Activated CD8-positive, alpha-beta memory T cell treated with anti-CD3 and anti-CD28 coated beads, Interleukin-2, amount 50 U/mL, for 24 hours (primary cell): Measurements from ENCODE around the gene PSMA2.

Experiments
- DNase-seq: peaks from one replicate; pipeline ENCODE4 v3.0.0-alpha.2; 2020; ENCODE audit errors: extremely low read depth

The PSMA2 gene

DNA sequence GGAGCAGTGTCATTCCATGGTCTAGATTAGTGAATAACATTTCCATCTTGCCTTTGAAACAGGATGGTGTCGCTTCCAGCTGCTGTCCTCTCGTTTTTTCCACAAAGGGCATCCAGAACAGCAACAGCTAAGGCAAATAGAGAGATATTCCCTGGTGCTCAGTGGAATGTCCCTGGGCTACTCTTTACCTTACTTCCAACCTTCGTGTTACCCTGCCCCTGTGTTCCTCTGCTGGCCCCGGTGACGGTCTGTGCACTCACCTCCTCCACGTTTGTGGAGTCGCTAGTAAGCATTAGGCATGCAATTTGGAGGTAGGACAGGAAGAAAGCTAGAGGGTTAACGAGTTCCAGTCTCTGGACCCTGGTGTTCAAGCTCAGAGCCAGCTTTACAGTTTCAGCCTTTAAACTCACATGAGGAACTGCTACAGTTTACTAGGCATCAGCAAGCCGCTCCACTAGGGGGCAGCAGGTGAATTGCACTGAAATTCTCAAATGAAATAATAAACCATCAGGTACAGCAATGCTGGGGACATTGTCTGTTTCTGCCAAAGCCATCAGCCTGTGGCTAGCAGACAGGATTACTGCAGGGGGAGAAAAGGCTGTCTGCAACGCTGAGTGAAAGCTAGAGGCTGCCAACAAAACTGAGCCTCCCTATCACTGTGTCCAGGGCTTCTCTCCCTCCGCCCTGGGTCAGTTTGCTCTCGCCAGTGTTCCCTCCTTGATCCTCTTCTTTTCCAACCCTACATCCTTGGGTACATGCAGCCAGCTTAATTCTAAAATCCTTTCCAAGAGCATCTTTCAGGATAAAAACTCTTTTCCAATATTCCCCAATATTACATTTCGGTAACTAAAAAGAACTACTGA, 9.2 kb upstream of the PSMA2 start:
- peak; percentile 51 for DNase-seq

- DNase-seq = no peak
These were observed 7.7 kb upstream of the PSMA2 start for GRCh38 chr7:42939457-42940240.

DNA sequence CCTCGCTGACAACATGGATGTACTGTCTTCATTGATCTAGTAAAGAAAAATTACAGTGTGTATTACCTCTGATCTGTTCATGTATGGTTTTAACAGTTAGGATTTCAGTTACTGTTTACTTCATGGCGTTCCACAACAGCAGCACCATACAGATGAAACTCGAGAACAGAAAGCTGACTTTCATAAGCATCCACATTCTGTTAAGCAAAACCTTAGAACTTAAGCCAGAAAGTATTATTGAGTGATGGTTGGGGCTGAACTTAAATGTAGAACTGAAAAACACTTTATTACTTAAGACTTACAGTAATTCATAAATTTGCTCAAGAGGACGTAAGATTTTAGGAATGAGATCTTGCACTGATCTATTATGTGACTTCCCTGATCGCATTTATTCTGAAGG, 3.9 kb upstream of the PSMA2 start:
- no peak for DNase-seq

- DNase-seq = no peak
These were observed 2.3 kb upstream of the PSMA2 start for GRCh38 chr7:42934291-42934690.

DNA sequence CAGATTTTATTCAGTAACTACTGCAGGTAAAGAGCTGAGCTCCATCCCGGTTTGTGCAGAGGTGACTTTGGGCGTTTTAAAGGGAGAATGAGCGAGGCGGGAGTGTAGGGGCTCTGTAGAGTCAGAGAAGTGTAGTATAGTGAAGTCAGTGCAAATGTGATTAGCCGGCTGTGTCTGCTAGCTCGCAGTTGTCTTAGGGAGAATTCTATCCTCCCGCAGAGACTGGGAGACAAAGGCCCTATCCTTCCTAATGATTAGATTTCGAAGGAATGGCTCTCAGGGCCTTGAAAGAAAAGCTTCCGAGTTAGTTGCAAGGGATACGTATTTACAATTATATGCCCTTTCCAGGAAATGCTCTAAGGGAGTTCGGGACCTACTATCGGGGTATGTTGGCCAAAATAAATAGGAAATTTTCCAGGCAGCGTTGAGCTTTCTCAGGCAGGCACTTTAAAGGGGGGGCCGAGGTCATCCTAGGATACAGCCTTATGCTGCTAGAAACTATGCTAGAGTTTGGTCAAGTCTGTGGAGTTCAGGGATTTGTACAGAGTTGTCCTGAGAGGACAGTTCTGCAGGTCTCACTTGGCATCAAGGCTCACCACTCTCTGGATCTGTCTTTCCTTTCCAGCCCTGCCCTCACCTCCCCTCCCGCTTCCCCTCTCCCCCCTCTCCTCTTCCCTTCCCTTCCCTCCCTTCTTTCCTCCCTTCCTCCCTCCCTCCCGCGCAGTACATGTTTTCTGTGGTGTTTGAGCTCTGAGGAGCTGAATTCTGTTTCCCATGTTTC, 1.0 kb upstream of the PSMA2 start:
- no peak for DNase-seq

- DNase-seq = no peak
These were observed 534 bp downstream of the PSMA2 start for GRCh38 chr7:42931447-42931833.

GRCh38 chr7:42930889-42931288, 1.1 kb downstream of the PSMA2 start:
- DNase-seq = no peak

GRCh38 chr7:42929449-42929848, 2.5 kb downstream of the PSMA2 start:
- DNase-seq = no peak

GRCh38 chr7:42928754-42929153, 3.2 kb downstream of the PSMA2 start:
- no peak for DNase-seq

- no peak for DNase-seq
These were observed 5.8 kb downstream of the PSMA2 start for GRCh38 chr7:42926204-42926603.

- DNase-seq = no peak
These were observed 6.3 kb downstream of the PSMA2 start for GRCh38 chr7:42925630-42926029.

DNA sequence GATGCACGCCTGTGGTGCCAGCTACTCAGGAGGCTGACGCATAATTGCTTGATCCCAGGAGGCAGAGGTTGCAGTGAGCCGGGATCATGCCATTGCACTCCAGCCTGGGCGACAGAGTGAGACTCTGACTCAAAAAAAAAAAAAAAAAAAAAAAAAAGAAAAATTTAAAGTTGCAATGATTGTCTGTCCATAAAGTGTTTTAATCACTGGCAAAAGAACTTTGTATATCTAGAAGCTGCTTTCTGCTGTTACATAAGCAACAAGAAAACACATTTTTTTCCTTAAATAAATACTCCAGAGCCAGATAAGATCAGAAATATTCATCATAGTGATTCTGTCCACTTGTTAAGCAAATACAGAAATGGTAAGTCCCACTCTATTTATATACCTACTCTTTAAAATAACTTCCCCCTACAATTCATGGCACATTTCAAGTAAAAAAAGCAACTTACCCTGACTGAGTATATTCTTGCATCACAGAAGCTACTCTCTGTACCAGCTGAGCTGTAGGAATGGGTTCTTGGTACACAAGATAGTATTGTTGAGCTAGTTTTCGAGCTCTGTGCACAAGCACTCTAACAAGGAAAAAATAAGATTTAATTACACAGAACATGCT, 7.6 kb downstream of the PSMA2 start:
- DNase-seq = no peak

DNA sequence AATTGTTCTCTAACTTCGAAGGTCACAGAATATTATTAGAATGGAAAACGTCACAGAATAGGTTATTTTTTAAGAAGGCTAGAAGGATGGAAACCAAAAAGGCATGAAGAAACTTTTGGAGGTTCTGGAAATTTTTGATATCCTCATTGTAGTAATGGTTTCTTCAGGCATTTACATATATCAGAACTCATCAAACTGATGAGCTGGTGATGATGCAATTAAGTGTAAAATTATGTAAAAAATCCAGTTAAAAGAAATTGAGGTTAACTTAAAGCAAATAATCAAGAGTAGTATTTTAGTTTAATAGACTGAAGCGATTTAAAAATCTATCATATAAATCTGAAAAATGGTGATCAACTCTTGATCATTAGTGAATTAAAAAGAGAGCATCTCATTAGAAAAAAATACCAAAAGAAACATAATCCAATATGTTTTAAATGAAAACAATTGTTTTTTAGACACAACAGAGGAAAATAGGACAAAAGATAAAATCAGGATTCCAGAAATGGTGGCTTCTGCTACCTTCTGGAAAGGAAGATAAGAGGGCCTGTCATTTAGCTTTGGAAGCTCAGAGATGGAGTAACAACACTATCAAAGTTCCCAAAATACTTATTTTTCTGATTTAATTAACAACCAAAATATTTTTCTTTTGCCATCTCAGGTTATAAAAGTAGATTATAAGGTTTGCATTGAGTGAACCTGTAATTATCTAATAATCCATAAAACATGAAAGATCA, 9.8 kb downstream of the PSMA2 start:
- no peak for DNase-seq

- no peak for DNase-seq
These were observed 16.6 kb downstream of the PSMA2 start for GRCh38 chr7:42915356-42915755.

DNA sequence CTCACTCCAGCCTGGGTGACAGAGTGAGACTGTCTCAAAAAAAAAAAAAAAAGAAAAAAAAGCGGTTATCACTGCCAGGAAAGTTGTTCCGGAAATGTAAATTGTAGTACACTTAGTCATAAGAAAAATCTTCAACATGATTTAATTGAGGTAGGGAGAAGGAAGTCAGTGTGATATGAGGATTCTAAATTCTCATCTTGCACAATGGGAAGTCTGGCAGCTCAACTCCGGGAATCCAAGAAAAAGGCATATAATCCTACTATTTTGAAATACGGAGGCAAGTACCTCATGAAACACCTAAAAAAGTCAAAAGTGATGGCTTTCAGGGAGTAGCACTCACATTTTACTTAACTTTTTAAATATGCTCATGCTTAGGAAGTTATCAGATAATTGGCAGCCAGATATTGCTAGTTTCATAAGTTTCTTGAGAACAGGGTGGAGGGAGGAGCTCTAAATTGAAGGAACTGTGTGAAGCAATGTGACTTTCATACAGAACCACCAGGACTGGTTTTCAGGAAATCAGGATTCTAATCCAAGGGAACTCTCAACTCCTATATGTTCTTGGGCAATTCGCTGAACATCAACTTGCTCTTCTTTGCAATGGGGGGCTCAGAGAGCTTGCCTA, 17.4 kb downstream of the PSMA2 start:
- DNase-seq = no peak

DNA sequence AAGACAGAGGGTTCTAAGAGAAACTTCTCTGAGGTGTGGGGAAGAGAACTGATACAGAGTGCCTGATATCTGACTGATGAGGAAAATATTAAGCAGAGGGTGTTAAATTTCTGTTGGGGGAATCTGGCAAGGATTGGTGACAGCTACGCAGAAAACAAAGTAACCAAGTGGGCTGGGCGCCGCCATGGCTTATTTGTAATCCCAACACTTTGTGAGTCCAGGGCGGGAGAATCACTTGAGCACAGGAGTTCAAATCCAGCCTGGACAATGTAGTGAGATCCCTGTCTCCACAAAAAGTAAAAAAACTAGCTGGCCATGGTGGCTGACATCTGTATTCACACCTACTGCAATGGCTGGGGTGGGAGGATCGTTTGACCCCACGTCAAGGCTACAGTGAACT, 18.0 kb downstream of the PSMA2 start:
- no peak for DNase-seq

GRCh38 chr7:42913591-42913990, 18.4 kb downstream of the PSMA2 start:
- no peak for DNase-seq

DNA sequence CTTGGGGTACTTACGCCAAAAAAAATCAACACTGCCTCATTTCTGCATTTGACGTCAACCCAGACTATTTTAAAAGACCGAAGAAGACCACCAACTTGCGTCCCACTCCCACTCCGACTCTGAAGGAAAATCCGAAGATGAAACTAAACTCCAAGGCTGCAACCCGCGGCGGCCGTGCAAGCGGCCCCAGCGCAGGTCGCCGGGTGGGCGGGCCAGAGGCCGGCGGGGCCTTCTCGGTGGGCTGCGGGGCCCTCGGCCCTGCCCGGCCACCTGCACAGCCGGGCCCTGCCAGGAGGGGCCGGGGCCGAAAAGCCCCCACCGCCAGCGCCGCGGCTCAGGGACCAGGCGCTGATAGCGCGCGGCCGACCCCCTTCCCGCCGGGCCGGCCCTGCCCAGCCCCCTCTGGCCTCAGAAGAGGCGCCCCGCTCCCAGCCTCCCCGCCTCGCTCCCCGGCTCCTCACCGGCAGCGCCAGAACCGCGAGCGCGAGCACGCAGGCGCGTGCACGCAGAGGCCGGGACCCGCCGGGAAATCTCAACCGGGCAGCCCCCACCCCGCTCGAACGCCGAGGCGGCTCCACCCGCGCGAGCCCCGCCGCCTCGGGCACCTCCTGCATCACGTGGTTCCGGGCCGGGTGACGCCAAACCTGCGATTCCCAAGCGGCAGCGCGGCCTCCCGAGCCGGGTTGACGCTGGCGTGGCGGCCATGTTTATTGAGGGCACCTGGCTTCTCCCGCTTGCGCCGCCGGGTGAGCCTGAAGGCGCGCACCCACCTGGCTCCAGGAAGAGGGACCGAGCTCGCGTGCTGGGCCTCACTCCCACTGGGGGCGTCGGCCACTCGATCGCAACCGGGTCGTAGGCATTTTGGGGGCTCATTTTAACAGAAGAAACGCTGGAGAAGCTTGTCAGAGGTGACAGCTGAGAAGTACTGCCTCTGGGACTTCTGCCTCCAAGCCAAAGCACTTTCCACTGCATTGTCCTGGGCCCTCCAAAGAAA, 20.2 kb downstream of the PSMA2 start, which contains the start of gene C7orf25:
TSS of gene C7orf25 (minus strand) at position 617 of the 994 bp plus-strand sequence. CDS start 1,170 bp downstream, outside the sequence.
- DNase-seq = peak; percentile 88

GRCh38 chr7:42910306-42910705, 21.7 kb downstream of the PSMA2 start:
- DNase-seq = no peak
